GM18861 (cell line): ENCODE data around the gene RBM43.
A peak's percentile ranks its signal among the peaks of the same experiment; 100 is the strongest.
"Not testable (repeated sequence)": the region's sequence is repeated elsewhere in the genome, so short reads cannot be mapped to it uniquely, and the experiment has no call there.

Source experiments
- ATAC-seq: cut with Tn5 transposase; IDR thresholded peaks from one replicate; pipeline ENCODE4 v1.9.1; 2021; ENCODE audit not compliant: unreplicated experiment

Gene RBM43

DNA sequence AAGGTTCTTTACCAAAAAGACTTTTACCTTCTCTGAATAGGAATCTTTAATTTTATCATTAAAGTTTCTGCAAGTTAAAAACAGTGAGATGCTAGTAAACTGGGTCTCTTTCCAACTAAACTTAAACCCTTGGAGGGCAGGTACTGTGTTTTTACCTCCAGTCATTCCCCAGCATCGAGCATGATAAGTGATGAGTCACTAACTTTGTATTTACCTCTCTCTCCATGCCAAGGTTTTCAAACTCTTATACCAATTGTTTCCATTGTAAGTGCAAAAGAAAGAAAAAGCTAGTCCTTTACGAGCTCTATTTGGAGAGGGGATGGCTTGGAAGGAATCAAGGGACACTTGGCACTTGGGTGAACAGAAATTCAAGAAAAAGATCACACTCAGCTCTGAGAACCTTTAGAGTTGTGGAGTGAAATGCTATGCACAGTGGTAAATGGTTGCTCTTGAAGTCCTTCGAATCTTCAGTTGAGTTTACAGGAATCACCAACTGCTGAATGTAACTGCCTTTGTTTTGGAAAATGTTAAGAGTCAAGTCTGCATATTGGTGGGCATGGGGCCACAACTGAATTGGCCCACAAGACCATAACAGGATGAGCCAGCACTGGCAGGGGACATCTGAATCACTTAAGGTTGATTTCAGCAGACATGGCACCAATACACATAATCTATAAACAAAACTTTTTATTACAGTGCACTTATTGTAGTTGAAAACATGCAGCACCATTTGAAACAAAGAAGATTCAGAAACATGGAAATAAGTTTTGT lies 8.3 kb upstream of the RBM43 start:
- ATAC-seq = no peak

DNA sequence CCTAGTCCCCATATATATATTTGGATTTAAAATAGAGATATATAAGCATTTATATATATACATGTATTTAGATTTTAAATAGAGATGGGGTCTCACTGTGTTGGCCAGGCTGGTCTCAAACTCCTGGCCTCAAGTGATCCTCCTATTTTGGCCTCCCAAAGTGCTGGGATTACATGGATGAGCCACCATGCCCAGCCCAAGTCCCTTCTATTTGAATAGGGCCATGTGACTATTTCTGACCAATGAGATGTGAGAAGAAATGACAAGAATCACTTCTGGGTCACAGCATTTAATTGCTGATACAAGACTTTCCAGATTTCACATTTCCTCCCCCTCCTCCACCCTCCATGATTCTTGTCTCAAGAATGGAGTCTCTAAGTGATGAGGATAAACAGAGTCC lies 6.4 kb upstream of the RBM43 start:
- no peak for ATAC-seq

DNA sequence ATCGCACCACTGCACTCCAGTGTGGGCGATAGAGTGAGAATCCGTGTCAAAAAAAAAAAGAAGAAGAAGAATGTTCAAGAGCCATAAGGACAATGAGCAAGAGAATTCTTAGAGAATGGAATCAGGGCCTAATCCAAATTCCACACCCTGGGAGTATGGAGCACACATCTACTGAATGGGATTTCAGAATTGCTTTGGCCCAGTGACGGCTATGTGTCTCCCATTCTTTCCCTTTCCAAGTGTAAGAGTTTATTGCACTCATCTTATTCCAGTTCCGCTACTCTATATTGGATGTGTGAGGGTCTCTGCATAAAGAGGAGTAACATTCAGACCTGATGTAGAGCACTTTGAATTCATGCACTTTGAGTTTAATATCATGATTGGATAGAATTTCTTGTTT lies 5.9 kb upstream of the RBM43 start:
- ATAC-seq = no peak

GRCh38 chr2:151265991-151266390 lies 4.3 kb upstream of the RBM43 start:
- no peak for ATAC-seq

- no peak for ATAC-seq
Measured at GRCh38 chr2:151264157-151264825, 2.6 kb upstream of the RBM43 start.

- no peak for ATAC-seq
Measured at GRCh38 chr2:151262629-151263028, 966 bp upstream of the RBM43 start.

DNA sequence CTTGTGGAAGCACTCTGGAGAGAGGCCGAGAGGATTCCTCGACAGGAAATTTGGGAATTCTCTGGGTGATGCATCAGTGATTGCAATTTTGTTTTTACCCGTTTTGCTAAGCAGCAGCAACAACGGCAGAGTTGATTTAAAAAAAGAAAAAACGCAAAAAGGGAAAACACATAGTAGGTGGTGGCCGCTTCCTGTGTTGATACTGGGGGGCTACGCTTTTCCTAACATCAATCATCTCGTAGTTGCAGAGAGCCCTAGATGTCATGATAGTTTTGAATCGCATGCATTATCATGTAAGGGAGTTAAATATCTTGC lies 271 bp upstream of the RBM43 start:
- no peak for ATAC-seq

GRCh38 chr2:151260573-151261230 lies 961 bp downstream of the RBM43 start:
- ATAC-seq = peak; percentile 7

DNA sequence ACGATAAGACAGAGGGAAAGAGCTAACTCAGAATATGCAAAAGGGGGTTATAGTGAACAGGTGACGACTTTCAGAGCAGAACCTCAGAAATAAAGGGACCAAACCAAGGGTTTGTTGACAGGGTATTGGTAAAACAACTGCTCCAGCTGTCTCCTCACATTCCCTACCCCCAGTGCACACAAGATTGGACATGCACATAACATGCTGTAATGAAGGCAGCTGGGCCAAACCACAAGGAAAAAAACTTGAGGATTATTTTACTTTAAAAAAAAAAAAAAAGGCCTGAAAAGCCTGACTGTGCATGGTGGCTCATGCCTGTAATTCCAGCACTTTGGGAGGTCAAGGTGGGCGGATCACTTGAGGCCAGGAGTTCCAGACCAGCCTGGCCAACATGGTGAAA lies 3.5 kb downstream of the RBM43 start:
- no peak for ATAC-seq

DNA sequence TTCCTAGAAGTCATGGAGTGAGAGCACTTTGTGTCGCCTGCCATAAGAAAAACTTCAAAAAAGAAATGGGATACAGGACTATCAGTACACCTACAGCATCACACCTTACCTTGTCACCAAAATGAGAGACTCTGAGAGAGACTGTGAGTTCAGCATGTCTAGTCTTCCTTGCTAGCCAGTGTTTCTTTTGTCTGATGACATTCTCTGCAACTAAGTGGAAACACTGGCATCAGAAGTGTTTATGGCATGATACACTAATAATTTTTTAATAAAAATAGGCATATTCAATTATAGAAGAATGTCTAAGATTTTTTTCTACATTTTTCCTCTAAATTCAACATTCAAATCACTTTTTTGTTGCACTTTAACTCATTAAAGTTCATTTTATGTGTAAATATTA lies 9.0 kb downstream of the RBM43 start:
- ATAC-seq = no peak

- ATAC-seq = no peak
Measured at GRCh38 chr2:151251012-151251411, 10.7 kb downstream of the RBM43 start.

DNA sequence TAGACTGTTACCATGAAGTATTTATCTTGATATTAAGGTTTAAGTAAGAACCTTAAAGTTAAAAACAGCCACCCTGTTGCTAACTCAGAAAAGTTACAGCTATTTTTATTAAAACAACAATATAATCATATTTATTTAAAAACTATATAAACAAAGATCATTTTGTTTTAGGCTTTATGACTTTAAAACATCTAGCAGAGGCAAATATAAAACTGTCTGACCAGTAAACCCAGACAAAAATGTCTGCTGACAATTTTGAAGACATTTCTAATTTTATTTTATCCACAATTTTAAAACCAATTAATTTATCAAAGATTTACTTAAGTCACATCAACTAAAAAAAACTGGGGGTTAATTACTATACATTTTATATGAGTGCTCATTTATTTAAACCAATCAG lies 14.2 kb downstream of the RBM43 start:
- no peak for ATAC-seq

DNA sequence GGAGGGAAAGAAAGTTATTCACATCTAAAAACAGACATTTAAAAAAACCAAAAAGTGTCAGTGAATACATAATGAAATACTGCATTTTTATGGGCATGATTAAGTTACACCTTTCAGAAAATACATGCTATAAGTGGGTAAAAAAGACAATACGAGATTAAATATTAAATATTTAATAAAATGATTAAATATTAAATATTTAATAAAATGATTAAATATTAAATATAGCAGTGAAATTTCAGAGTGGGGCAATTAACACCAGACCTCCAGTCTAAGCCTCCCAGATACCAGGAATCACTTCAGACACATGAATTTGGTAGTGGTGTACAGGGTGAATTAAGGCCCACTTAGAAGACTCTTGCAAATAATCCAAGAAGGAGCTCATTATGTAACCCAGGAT lies 15.5 kb downstream of the RBM43 start:
- ATAC-seq = no peak

DNA sequence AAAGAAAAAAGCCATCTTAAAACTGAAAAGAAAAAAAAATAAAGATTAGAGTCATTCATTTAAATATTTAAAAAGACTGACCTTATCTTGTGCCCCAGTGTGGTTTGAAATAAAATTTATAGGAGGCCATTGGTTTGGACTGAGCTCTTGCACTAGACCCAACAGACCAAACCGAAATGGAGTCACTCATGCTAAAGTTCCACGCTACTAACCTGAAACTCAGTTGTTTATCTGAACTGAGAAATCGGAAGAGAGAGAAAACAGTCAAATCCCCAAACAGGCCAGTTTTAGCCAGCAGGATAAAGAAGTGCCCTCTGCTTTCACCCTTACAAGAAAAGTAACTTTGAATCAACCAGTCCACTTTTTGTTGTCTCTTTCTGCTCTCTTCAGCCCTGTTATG lies 18.2 kb downstream of the RBM43 start:
- no peak for ATAC-seq

DNA sequence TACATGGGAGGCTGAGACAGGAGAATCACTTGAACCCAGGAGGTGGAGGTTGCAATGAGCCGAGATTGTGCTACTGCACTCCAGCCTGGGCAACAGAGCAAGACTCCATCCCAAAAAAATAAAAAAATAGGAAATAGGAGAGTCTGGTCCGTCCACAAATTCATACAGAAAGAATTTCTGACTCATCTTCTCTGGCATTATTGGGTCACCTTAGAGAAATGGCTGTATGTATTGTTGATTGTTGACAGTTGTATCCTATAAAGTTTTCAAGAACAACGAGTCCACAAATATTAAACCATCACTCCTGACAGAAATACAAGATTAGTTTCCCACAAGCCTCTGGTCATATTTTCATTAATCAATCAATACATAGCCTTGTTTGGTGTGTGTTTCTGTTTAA lies 20.4 kb downstream of the RBM43 start:
- ATAC-seq = no peak

DNA sequence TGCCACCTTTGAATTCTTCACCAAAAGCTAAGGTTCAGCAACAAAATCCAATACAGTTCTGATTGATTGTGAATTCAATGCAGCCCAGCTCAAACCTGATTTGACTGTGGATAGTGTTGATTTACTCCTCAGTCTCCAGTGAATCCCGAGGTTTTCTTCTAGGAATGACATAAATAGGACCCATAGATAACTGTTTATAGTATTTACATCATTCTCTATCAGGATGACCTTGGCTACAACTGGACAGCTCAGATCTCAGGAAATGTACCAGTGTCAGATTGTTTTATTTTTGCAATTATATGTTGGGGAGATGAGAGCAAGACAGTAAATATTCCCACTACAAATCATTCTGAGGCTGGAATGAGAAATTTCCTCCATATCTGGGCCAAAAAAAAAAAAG lies 21.2 kb downstream of the RBM43 start:
- ATAC-seq = no peak

GRCh38 chr2:151239624-151240023 lies 22.0 kb downstream of the RBM43 start:
- no peak for ATAC-seq

- ATAC-seq = peak; percentile 75
Measured at GRCh38 chr2:151238527-151239487, 22.9 kb downstream of the RBM43 start.

GRCh38 chr2:151237422-151238025 lies 24.1 kb downstream of the RBM43 start:
- no peak for ATAC-seq

- not testable (repeated sequence) for ATAC-seq
Measured at GRCh38 chr2:151233760-151234159, 27.9 kb downstream of the RBM43 start.

DNA sequence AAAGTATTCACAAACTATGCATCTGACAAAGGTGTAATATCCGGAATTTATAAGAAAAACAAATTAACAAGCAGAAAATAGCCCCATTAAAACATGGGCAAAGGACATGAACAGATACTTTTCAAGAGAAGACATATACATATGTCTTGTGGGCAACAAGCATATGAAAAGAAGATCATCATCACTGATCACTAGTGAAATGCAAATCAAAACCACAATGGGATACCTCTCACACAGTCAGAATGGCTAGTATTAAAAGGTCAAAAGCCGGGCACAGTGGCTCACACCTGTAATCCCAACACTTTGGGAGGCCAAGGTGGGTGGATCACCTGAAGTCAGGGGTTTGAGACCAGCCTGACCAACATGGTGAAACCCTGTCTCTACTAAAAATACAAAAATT lies 28.4 kb downstream of the RBM43 start:
- ATAC-seq = not testable (repeated sequence)
